Endothelial cell of umbilical vein (primary cell): ENCODE results near the gene HARS2. TPM values are rescaled to one million over a fixed set of nuclear protein-coding genes. Genes with fewer than 3 reads are reported as not detected.

ENCODE experiments used
- BruUV-seq: library from RNA; stranded (reverse); fragments of 400-500 nt; replicated peaks from 2 replicates; lab custom pipeline; 2021; lab: Mats Ljungman, UMichigan
- CTCF ChIA-PET: fragments of 300-600, 350-600 bp; sonication (Branson Sonifier 250); formaldehyde crosslinking; loops from one replicate; lab custom pipeline; 2021; ENCODE audit warnings: antibody characterized with exemption, inconsistent platforms; lab: Charles Lee
- POLR2A ChIA-PET: fragments of 300-600, 350-600 bp; sonication (Branson Sonifier 250); formaldehyde crosslinking; loops from one replicate; lab custom pipeline; 2021; ENCODE audit warnings: antibody characterized with exemption, inconsistent platforms; lab: Charles Lee
- DNase-seq: peaks from one replicate; pipeline ENCODE4 v3.0.0-alpha.2; 2011; ENCODE audit warnings: low read depth, low spot score
- FAIRE-seq: peaks from 2 replicates; lab custom pipeline; 2011; peaks lifted over from hg19 to GRCh38; lab: Jason Lieb, UNC
- H2AFZ ChIP-seq: 2 replicates; pipeline ENCODE4 v1.6.0; 2012; ENCODE audit warnings: low read depth, low read length, control low read depth, inconsistent platforms
- H3K27ac ChIP-seq: 2 replicates; pipeline ENCODE4 v1.5.1; 2011; ENCODE audit warnings: low read depth, mild to moderate bottlenecking, control low read depth, low read length, moderate library complexity; ENCODE audit not compliant: insufficient read depth
- H3K27me3 ChIP-seq, 2 experiments: 2 replicates each; pipeline versions ENCODE4 v1.6.0 to v1.6.1; 2011; ENCODE audit warnings: low read length in 2 of 2, mixed read lengths in 1 of 2; ENCODE audit not compliant: control insufficient read depth in 2 of 2, insufficient read depth in 2 of 2
- H3K36me3 ChIP-seq, 2 experiments: 2 replicates in 1 of 2; 3 replicates in 1 of 2; pipeline ENCODE4 v1.5.1; 2011; ENCODE audit warnings: low read length in 2 of 2, mild to moderate bottlenecking in 1 of 2, moderate library complexity in 1 of 2; ENCODE audit not compliant: control insufficient read depth in 2 of 2, insufficient read depth in 2 of 2; ENCODE audit errors: extremely low read depth in 1 of 2
- H3K4me1 ChIP-seq: 3 replicates; pipeline ENCODE4 v1.5.1; 2011; ENCODE audit warnings: mild to moderate bottlenecking, low read length; ENCODE audit not compliant: control insufficient read depth, insufficient read depth; ENCODE audit errors: extremely low read depth
- H3K4me2 ChIP-seq: 2 replicates; pipeline ENCODE4 v1.6.1; 2011; ENCODE audit warnings: low read length, control low read depth, mixed read lengths; ENCODE audit not compliant: insufficient read depth
- H3K4me3 ChIP-seq, 3 experiments: fragments of 200-600 bp in 1 of 3; sonication (generic), shearing (Covaris generic) in 1 of 3; replicated peaks in 1 of 3; 2 replicates each; pipeline ENCODE4 v1.5.1; 2011 to 2016; ENCODE audit warnings: control low read depth in 3 of 3, low read length in 3 of 3, mild to moderate bottlenecking in 2 of 3, inconsistent platforms in 1 of 3, low read depth in 1 of 3, moderate library complexity in 1 of 3; ENCODE audit not compliant: insufficient read depth in 1 of 3
- H3K79me2 ChIP-seq: 2 replicates; pipeline ENCODE4 v1.6.0; 2012; ENCODE audit warnings: low read length, inconsistent platforms; ENCODE audit not compliant: control insufficient read depth, insufficient read depth
- H3K9ac ChIP-seq: replicated peaks from 2 replicates; pipeline ENCODE3; 2011; ENCODE audit warnings: low read length, control low read depth; ENCODE audit not compliant: insufficient read depth; ENCODE audit errors: extremely low read depth
- H3K9me1 ChIP-seq: replicated peaks from 3 replicates; pipeline ENCODE4 v1.6.0; 2011; ENCODE audit warnings: mild to moderate bottlenecking, low read length; ENCODE audit not compliant: control insufficient read depth, insufficient read depth; ENCODE audit errors: extremely low read depth
- H3K9me3 ChIP-seq: replicated peaks from 2 replicates; pipeline ENCODE4 v1.5.1; 2012; ENCODE audit warnings: low read length, inconsistent platforms; ENCODE audit not compliant: control insufficient read depth, insufficient read depth
- H4K20me1 ChIP-seq: replicated peaks from 2 replicates; pipeline ENCODE3; 2011; ENCODE audit warnings: mild to moderate bottlenecking, low read length; ENCODE audit not compliant: control insufficient read depth, insufficient read depth; ENCODE audit errors: extremely low read depth
- EZH2 ChIP-seq: IDR thresholded peaks from 2 replicates; pipeline ENCODE4 v1.6.1; 2012; ENCODE audit warnings: borderline replicate concordance, low read depth, mild to moderate bottlenecking, moderate library complexity, low read length, inconsistent platforms; ENCODE audit not compliant: severe bottlenecking
- POLR2A ChIP-seq: IDR thresholded peaks from 2 replicates; pipeline ENCODE4 v1.6.1; 2012; ENCODE audit warnings: low read depth, mild to moderate bottlenecking, control low read depth, low read length
- dilution Hi-C: fragments of 300-500 bp; cut with MboI; formaldehyde crosslinking; loops from one replicate; pipeline ENCODE4 v1.15.0; 2019; ENCODE audit warnings: low sequenced_read_pairs; ENCODE audit not compliant: extremely low pct_ligation_motif_present
- intact Hi-C: fragments of 100-400 bp; cut with micrococcal nuclease; formaldehyde crosslinking; loops from one replicate; pipeline ENCODE4 v1.10.0; 2022
- microRNA-seq: library from miRNA; unstranded; fragments of <30 nt; microRNA quantifications from one replicate; pipeline ENCODE4 v1.2.0, GENCODE V29; 2021; ENCODE audit warnings: borderline number of aligned reads, borderline replicate concordance
- polyA plus RNA-seq, 4 experiments: library from polyadenylated mRNA; depleted of rRNA in 3 of 4; stranded (reverse) in 3 of 4; unstranded in 1 of 4; fragments of >200 nt; gene quantifications; 2 replicates each; pipeline versions ENCODE4 v1.2.1 to v1.2.3, GENCODE V29; 2011 to 2012; ENCODE audit warnings: missing spikeins in 1 of 4
- small RNA-seq: library from RNA; depleted of rRNA; stranded (forward); fragments of <200 nt; gene quantifications from one replicate; pipeline ENCODE3, GENCODE V24; 2012; ENCODE audit warnings: low replicate concordance, low read depth; ENCODE audit not compliant: insufficient read depth, insufficient read length
- total RNA-seq: library from RNA; stranded (reverse); gene quantifications from 2 replicates; pipeline ENCODE4 v1.2.3, GENCODE V29; 2021
- TF ChIP-seq, protein P1 (sequence below): IDR thresholded peaks from 2 replicates; pipeline ENCODE4 v1.6.1; 2011; ENCODE audit not compliant: insufficient read depth, insufficient read length
- TF ChIP-seq, protein P2 (sequence below), 2 donors: IDR thresholded peaks; 1 replicate in 1 of 2; 2 replicates in 1 of 2; pipeline ENCODE4 v1.5.1; 2011; ENCODE audit warnings: low read length in 2 of 2, mild to moderate bottlenecking in 2 of 2, moderate library complexity in 2 of 2, control low read depth in 1 of 2, inconsistent platforms in 1 of 2, low read depth in 1 of 2; ENCODE audit not compliant: insufficient read depth in 1 of 2; ENCODE audit errors: extremely low read depth in 1 of 2

The HARS2 gene
- total and polyA plus RNA-seq, 2 donors (not counting 3 experiments of a cell fraction or from before 2014, with no cell fraction given), result 23.6 to 31.7 TPM

DNA sequence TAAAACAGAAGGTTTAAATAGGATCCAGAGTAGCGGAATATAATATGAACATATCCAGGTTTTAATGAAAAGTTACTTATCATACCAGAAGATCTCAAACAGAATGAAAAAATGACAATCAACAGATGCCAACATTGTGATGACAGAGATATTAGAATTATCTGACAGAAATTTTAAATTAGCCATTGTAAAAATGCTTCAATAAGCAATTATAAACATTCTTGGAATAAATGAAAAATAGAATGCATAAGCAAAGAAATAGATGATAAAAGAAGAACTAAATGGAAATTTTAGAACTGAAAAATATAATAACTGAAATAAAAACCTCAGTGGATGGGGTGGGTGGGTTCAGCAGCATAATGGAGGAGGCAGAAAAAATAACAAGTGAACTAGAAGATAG lies 46.2 kb downstream of the HARS2 start:
- H3K9me3 ChIP-seq, result no peaks in the 10 kb centered on the region
- no peaks in the 10 kb centered on the region for H4K20me1 ChIP-seq
- H3K9ac ChIP-seq, result no peak overlapping the region
- H3K4me3 ChIP-seq, result no peak overlapping the region
- FAIRE-seq, result no peak
- dilution Hi-C loops, result no loop called here
- no peaks in the 10 kb centered on the region for H3K9me1 ChIP-seq
- DNase-seq, result no peak
- H3K27me3 ChIP-seq, result peaks cover 3 to 6% of the 10 kb centered on the region in 2 experiments
- BruUV-seq, result no TSS peak
- H3K27ac ChIP-seq, result no peak overlapping the region
- CTCF ChIA-PET, result no interaction called here
- intact Hi-C loops, result no loop called here
- H3K4me1 ChIP-seq, result no peaks in the 10 kb centered on the region
- TF ChIP-seq, protein P1, sequence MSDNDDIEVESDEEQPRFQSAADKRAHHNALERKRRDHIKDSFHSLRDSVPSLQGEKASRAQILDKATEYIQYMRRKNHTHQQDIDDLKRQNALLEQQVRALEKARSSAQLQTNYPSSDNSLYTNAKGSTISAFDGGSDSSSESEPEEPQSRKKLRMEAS, result no peak
- no peak overlapping the region for H2AFZ ChIP-seq
- H3K4me2 ChIP-seq, result no peak overlapping the region
- POLR2A ChIA-PET, result no interaction called here
- H3K79me2 ChIP-seq, result no peaks in the 10 kb centered on the region
- H3K36me3 ChIP-seq, result no peaks in the 10 kb centered on the region

DNA sequence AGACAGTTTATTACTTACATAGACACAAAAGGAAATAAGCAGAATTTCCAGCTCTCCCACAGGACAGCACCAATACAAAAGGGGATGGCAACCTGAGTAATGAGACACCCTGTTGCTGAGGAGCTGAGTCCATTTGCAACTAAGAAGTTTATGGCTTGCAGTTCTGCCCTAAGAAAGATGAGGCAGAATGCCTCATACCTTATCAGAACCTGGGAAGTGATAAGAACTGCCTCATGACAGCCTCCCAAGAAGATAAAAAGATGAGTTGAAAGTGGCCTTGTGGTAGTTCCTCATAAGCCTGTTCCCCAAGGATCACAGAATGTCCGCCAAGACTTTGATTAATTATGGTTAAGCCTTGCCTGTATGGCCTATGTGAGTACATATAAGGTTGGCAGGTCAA lies 50.7 kb downstream of the HARS2 start:
- no peak for FAIRE-seq

More for the DNA sequence above, 50.7 kb downstream of the HARS2 start:
- CTCF ChIA-PET, result no interaction called here
- Histone ChIP-seq H4K20me1 (no peaks in the 10 kb centered on the region), H3K27me3 (no peaks in the 10 kb centered on the region), H3K4me1 (no peaks in the 10 kb centered on the region), H3K4me3 (no peak overlapping the region), H3K36me3 (no peaks in the 10 kb centered on the region), H3K9me3 (no peaks in the 10 kb centered on the region), H3K9me1 (no peaks in the 10 kb centered on the region), H3K27ac (no peak overlapping the region), H2AFZ (no peak overlapping the region), H3K4me2 (no peak overlapping the region), H3K9ac (no peak overlapping the region), H3K79me2 (no peaks in the 10 kb centered on the region)
- no TSS peak for BruUV-seq
- DNase-seq, result no peak
- intact Hi-C loops (no loop called here), dilution Hi-C loops (no loop called here)
- POLR2A ChIA-PET, result no interaction called here
- TF ChIP-seq EZH2, result no peak
- TF ChIP-seq POLR2A, result no peak
- TF ChIP-seq, protein P2, sequence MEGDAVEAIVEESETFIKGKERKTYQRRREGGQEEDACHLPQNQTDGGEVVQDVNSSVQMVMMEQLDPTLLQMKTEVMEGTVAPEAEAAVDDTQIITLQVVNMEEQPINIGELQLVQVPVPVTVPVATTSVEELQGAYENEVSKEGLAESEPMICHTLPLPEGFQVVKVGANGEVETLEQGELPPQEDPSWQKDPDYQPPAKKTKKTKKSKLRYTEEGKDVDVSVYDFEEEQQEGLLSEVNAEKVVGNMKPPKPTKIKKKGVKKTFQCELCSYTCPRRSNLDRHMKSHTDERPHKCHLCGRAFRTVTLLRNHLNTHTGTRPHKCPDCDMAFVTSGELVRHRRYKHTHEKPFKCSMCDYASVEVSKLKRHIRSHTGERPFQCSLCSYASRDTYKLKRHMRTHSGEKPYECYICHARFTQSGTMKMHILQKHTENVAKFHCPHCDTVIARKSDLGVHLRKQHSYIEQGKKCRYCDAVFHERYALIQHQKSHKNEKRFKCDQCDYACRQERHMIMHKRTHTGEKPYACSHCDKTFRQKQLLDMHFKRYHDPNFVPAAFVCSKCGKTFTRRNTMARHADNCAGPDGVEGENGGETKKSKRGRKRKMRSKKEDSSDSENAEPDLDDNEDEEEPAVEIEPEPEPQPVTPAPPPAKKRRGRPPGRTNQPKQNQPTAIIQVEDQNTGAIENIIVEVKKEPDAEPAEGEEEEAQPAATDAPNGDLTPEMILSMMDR (IDR thresholded peaks at IDR 0.05; ENCODE audit: extremely low read depth in 1 of 2, insufficient read depth in 1 of 2, low read depth in 1 of 2, low read length in 2 of 2), result no peak

Small RNA genes lying within 50 kb of the gene (microRNA-seq; reads per million reads assigned to microRNA genes)
- not detected for gene MIR3655

Small RNA genes lying within 50 kb of the gene (small RNA-seq; reads per million reads assigned to genes)
- gene VTRNA1-1 (3.9 reads per million, percentile 28 among the genes with 10 or more reads in this experiment), gene VTRNA1-2 (8.3 reads per million, percentile 55 among the genes with 10 or more reads in this experiment), gene VTRNA1-3 (0.66 reads per million)

Other genes with a start within 250 kb of the HARS2 start
- gene EIF4EBP3, start 143.8 kb upstream of the HARS2 start, total RNA-seq, result 7.6 and 8.8 TPM in 2 replicates
- 3.7 and 6.5 TPM in 2 replicates for gene EIF4EBP3, start 143.8 kb upstream of the HARS2 start, polyA plus RNA-seq
- 19.7 and 29.7 TPM in 2 replicates for gene SRA1, start 134.0 kb upstream of the HARS2 start, total RNA-seq
- gene SRA1, start 134.0 kb upstream of the HARS2 start, polyA plus RNA-seq, result 17.6 and 20.3 TPM in 2 replicates
- 12.1 and 13.3 TPM in 2 replicates for gene APBB3, start 126.9 kb upstream of the HARS2 start, total RNA-seq
- gene APBB3, start 126.9 kb upstream of the HARS2 start, polyA plus RNA-seq, result 22.8 and 24.5 TPM in 2 replicates
- 60.9 and 65.6 TPM in 2 replicates for gene SLC35A4, start 126.6 kb upstream of the HARS2 start, total RNA-seq
- 112 and 118 TPM in 2 replicates for gene SLC35A4, start 126.6 kb upstream of the HARS2 start, polyA plus RNA-seq
- gene CD14, start 58.3 kb upstream of the HARS2 start, total RNA-seq, result 0.33 TPM in 1 of 2 replicates, not detected in the other
- gene CD14, start 58.3 kb upstream of the HARS2 start, polyA plus RNA-seq, result 3.7 and 5.1 TPM in 2 replicates
- gene TMCO6, start 52.0 kb upstream of the HARS2 start, total RNA-seq, result 14.2 and 23.7 TPM in 2 replicates
- gene TMCO6, start 52.0 kb upstream of the HARS2 start, polyA plus RNA-seq, result 22.0 and 23.2 TPM in 2 replicates
- 56.1 and 63.4 TPM in 2 replicates for gene NDUFA2, start 43.8 kb upstream of the HARS2 start, total RNA-seq
- gene NDUFA2, start 43.8 kb upstream of the HARS2 start, polyA plus RNA-seq, result 130 and 131 TPM in 2 replicates
- gene IK, start 43.6 kb upstream of the HARS2 start, total RNA-seq, result 78.9 and 90.4 TPM in 2 replicates
- 43.4 and 64.0 TPM in 2 replicates for gene IK, start 43.6 kb upstream of the HARS2 start, polyA plus RNA-seq
- gene WDR55, start 26.6 kb upstream of the HARS2 start, total RNA-seq, result 24.0 and 25.3 TPM in 2 replicates
- 17.5 and 17.8 TPM in 2 replicates for gene WDR55, start 26.6 kb upstream of the HARS2 start, polyA plus RNA-seq
- 1.1 TPM in 2 replicates for gene DND1, start 17.9 kb upstream of the HARS2 start, total RNA-seq
- gene DND1, start 17.9 kb upstream of the HARS2 start, polyA plus RNA-seq, result 1.2 and 1.4 TPM in 2 replicates
- 104 and 105 TPM in 2 replicates for gene HARS1, start 85 bp upstream of the HARS2 start, total RNA-seq
- gene HARS1, start 85 bp upstream of the HARS2 start, polyA plus RNA-seq, result 56.0 and 65.2 TPM in 2 replicates
- 49.0 and 49.4 TPM in 2 replicates for gene ZMAT2, start 9.0 kb downstream of the HARS2 start, total RNA-seq
- gene ZMAT2, start 9.0 kb downstream of the HARS2 start, polyA plus RNA-seq, result 45.8 and 58.0 TPM in 2 replicates
- gene PCDHA1, start 94.7 kb downstream of the HARS2 start, total RNA-seq, result not detected in 2 replicates
- gene PCDHA1, start 94.7 kb downstream of the HARS2 start, polyA plus RNA-seq, result 0.03 and 0.04 TPM in 2 replicates
- not detected in 2 replicates for gene PCDHA2, start 103.4 kb downstream of the HARS2 start, total RNA-seq
- 0.02 TPM in 1 of 2 replicates, not detected in the other for gene PCDHA2, start 103.4 kb downstream of the HARS2 start, polyA plus RNA-seq
- gene PCDHA3, start 109.6 kb downstream of the HARS2 start, total RNA-seq, result 0.09 TPM in 1 of 2 replicates, not detected in the other
- gene PCDHA3, start 109.6 kb downstream of the HARS2 start, polyA plus RNA-seq, result 0.07 and 0.08 TPM in 2 replicates
- gene PCDHA4, start 115.6 kb downstream of the HARS2 start, total RNA-seq, result 0.04 and 0.14 TPM in 2 replicates
- 0.14 and 0.26 TPM in 2 replicates for gene PCDHA4, start 115.6 kb downstream of the HARS2 start, polyA plus RNA-seq
- gene PCDHA5, start 130.2 kb downstream of the HARS2 start, total RNA-seq, result not detected in 2 replicates
- not detected in 2 replicates for gene PCDHA5, start 130.2 kb downstream of the HARS2 start, polyA plus RNA-seq
- gene PCDHA6, start 136.5 kb downstream of the HARS2 start, total RNA-seq, result 0.18 TPM in 1 of 2 replicates, not detected in the other
- 0.04 and 0.08 TPM in 2 replicates for gene PCDHA6, start 136.5 kb downstream of the HARS2 start, polyA plus RNA-seq
- gene PCDHA7, start 142.8 kb downstream of the HARS2 start, total RNA-seq, result 0.14 TPM in 1 of 2 replicates, not detected in the other
- 0.07 and 0.30 TPM in 2 replicates for gene PCDHA7, start 142.8 kb downstream of the HARS2 start, polyA plus RNA-seq
- gene PCDHA8, start 149.7 kb downstream of the HARS2 start, total RNA-seq, result not detected in 2 replicates
- not detected in 2 replicates for gene PCDHA8, start 149.7 kb downstream of the HARS2 start, polyA plus RNA-seq
- not detected in 2 replicates for gene PCDHA9, start 156.9 kb downstream of the HARS2 start, total RNA-seq
- 0.03 TPM in 1 of 2 replicates, not detected in the other for gene PCDHA9, start 156.9 kb downstream of the HARS2 start, polyA plus RNA-seq
- 0.07 and 0.18 TPM in 2 replicates for gene PCDHA10, start 164.4 kb downstream of the HARS2 start, total RNA-seq
- 0.11 and 0.13 TPM in 2 replicates for gene PCDHA10, start 164.4 kb downstream of the HARS2 start, polyA plus RNA-seq
- gene PCDHA11, start 177.5 kb downstream of the HARS2 start, total RNA-seq, result 0.12 TPM in 1 of 2 replicates, not detected in the other
- 0.03 TPM in 1 of 2 replicates, not detected in the other for gene PCDHA11, start 177.5 kb downstream of the HARS2 start, polyA plus RNA-seq
- not detected in 2 replicates for gene PCDHA12, start 183.9 kb downstream of the HARS2 start, total RNA-seq
- gene PCDHA12, start 183.9 kb downstream of the HARS2 start, polyA plus RNA-seq, result 0.03 TPM in 1 of 2 replicates, not detected in the other
- gene PCDHA13, start 190.7 kb downstream of the HARS2 start, total RNA-seq, result not detected in 2 replicates
- gene PCDHA13, start 190.7 kb downstream of the HARS2 start, polyA plus RNA-seq, result not detected in 2 replicates
- gene PCDHAC1, start 234.8 kb downstream of the HARS2 start, total RNA-seq, result not detected in 2 replicates
- not detected in 2 replicates for gene PCDHAC1, start 234.8 kb downstream of the HARS2 start, polyA plus RNA-seq